K562 (cell line): ENCODE measurements around the gene GTF2IRD2. TPM values are rescaled to one million over a fixed set of nuclear protein-coding genes. Genes with fewer than 3 reads are reported as not detected.
"Not testable (repeated sequence)": the region's sequence is repeated elsewhere in the genome, so short reads cannot be mapped to it uniquely, and the experiment has no call there.

Experiments used
- ATAC-seq: fragments of 200-7000 bp; cut with Tn5 transposase; 3 replicates; pipeline ENCODE4 v1.9.1; 2020; ENCODE audit warnings: moderate library complexity
- BruUV-seq: library from RNA; stranded (reverse); fragments of 400-500 nt; replicated peaks from 2 replicates; lab custom pipeline; 2021; lab: Mats Ljungman, UMichigan
- CTCF ChIA-PET: fragments of 300-600 bp; formaldehyde crosslinking; extraction: SDS; loops from one replicate; lab custom pipeline; 2021; ENCODE audit warnings: low intra/inter-chr PET ratio; lab: Yijun Ruan, JAX
- POLR2A ChIA-PET: fragments of 300-600, 350-650 bp; sonication (Branson Sonifier 250); formaldehyde crosslinking; extraction: SDS; loops from one replicate; lab custom pipeline; 2021; ENCODE audit warnings: antibody characterized with exemption, inconsistent platforms; lab: Yijun Ruan, JAX
- DNase-seq, 4 experiments: peaks; one replicate each; pipeline versions ENCODE4 v3.0.0 to v3.0.0-alpha.2; 2011 to 2018; ENCODE audit warnings: low spot score in 3 of 4, mixed read lengths in 3 of 4; ENCODE audit errors: extremely low read depth in 1 of 4
- FAIRE-seq: peaks from 2 replicates; lab custom pipeline; 2011; peaks lifted over from hg19 to GRCh38; lab: Jason Lieb, UNC
- H2AFZ ChIP-seq: 2 replicates; pipeline ENCODE4 v1.6.0; 2011; ENCODE audit warnings: low read depth, low read length, control low read depth, inconsistent platforms
- H3K27ac ChIP-seq: fragments of 200-600 bp; 3 replicates; pipeline ENCODE4 v1.8.0; 2011; ENCODE audit warnings: low read depth, mild to moderate bottlenecking, control low read depth, inconsistent platforms, low read length, moderate library complexity, mixed read lengths; ENCODE audit errors: extremely low read depth
- H3K27me3 ChIP-seq, 2 experiments: fragments of 300-600 bp in 1 of 2; 2 replicates in 1 of 2; 3 replicates in 1 of 2; pipeline versions ENCODE4 v1.6.0 to v1.8.0; 2011; ENCODE audit warnings: inconsistent platforms in 2 of 2, low read length in 2 of 2, mild to moderate bottlenecking in 1 of 2, mixed read lengths in 1 of 2, moderate library complexity in 1 of 2; ENCODE audit not compliant: control insufficient read depth in 2 of 2, insufficient read depth in 2 of 2
- H3K36me3 ChIP-seq: fragments of 300-600 bp; 3 replicates; pipeline ENCODE4 v1.8.0; 2011; ENCODE audit warnings: mild to moderate bottlenecking, low read length, inconsistent platforms; ENCODE audit not compliant: control insufficient read depth, insufficient read depth
- H3K4me1 ChIP-seq, 2 experiments: fragments of 200-600 bp in 1 of 2; replicated peaks in 1 of 2; 2 replicates in 1 of 2; 3 replicates in 1 of 2; pipeline versions ENCODE4 v1.5.1 to v1.8.0; 2011; ENCODE audit warnings: inconsistent platforms in 2 of 2, low read length in 2 of 2, mild to moderate bottlenecking in 1 of 2, mixed read lengths in 1 of 2, moderate library complexity in 1 of 2; ENCODE audit not compliant: control insufficient read depth in 2 of 2, insufficient read depth in 2 of 2
- H3K4me2 ChIP-seq: 2 replicates; pipeline ENCODE4 v1.6.1; 2011; ENCODE audit warnings: low read length, control low read depth, inconsistent platforms, mixed read lengths; ENCODE audit not compliant: insufficient read depth
- H3K4me3 ChIP-seq: fragments of 200-600 bp; sonication (generic), shearing (Covaris generic); 2 replicates; pipeline ENCODE4 v1.5.1; 2016; ENCODE audit warnings: control low read depth, inconsistent platforms
- H3K79me2 ChIP-seq: fragments of 200-600 bp; 3 replicates; pipeline ENCODE4 v1.8.0; 2011; ENCODE audit warnings: low read length, inconsistent platforms; ENCODE audit not compliant: control insufficient read depth, insufficient read depth
- H3K9ac ChIP-seq, 2 experiments: 2 replicates each; pipeline versions ENCODE4 v1.6.0 to v1.6.1; 2011; ENCODE audit warnings: low read depth in 2 of 2, low read length in 2 of 2, control low read depth in 1 of 2, inconsistent platforms in 1 of 2, mild to moderate bottlenecking in 1 of 2, mixed read lengths in 1 of 2; ENCODE audit not compliant: insufficient read depth in 1 of 2
- H3K9me1 ChIP-seq: one replicate; pipeline ENCODE4 v1.6.0; 2011; ENCODE audit warnings: inconsistent platforms, mild to moderate bottlenecking, low read length, moderate library complexity; ENCODE audit not compliant: control insufficient read depth, insufficient read depth
- H3K9me3 ChIP-seq: replicated peaks from 2 replicates; pipeline ENCODE4 v1.5.1; 2011; ENCODE audit warnings: low read depth, low read length, inconsistent platforms; ENCODE audit not compliant: control insufficient read depth, insufficient read depth
- H4K20me1 ChIP-seq: replicated peaks from 2 replicates; pipeline ENCODE4 v1.6.1; 2011; ENCODE audit warnings: low read length, inconsistent platforms, mixed read lengths; ENCODE audit not compliant: control insufficient read depth, insufficient read depth
- ADNP ChIP-seq: fragments of 200-800 bp; sonication (Bioruptor generic); IDR thresholded peaks from 2 replicates; pipeline ENCODE4 v1.6.1; 2016; ENCODE audit warnings: missing genetic modification characterization, missing compliant biosample characterization
- ARID1B ChIP-seq: fragments of 450-650 bp; IDR thresholded peaks from 2 replicates; pipeline ENCODE4 v1.6.1; 2016; ENCODE audit warnings: antibody characterized with exemption, mild to moderate bottlenecking, inconsistent platforms
- ATF3 ChIP-seq, 2 experiments: fragments of 450-650 bp in 1 of 2; sonication (generic) in 1 of 2; formaldehyde crosslinking in 1 of 2; IDR thresholded peaks in 1 of 2; conservative IDR thresholded peaks in 1 of 2; 2 replicates each; pipeline versions ENCODE4 v1.6.1 to v1.8.1; 2016 to 2023; ENCODE audit warnings: mild to moderate bottlenecking in 2 of 2, moderate library complexity in 2 of 2, inconsistent platforms in 1 of 2, missing genetic modification reagents in 1 of 2
- CBFA2T2 ChIP-seq: fragments of 450-650 bp; conservative IDR thresholded peaks from 2 replicates; pipeline ENCODE4 v1.6.1; 2017; ENCODE audit warnings: mild to moderate bottlenecking
- CBFA2T3 ChIP-seq: fragments of 450-650 bp; IDR thresholded peaks from 2 replicates; pipeline ENCODE4 v1.6.1; 2017
- DPF2 ChIP-seq: fragments of 450-650 bp; IDR thresholded peaks from 2 replicates; pipeline ENCODE4 v1.6.1; 2016
- EGR1 ChIP-seq: fragments of 450-650 bp; conservative IDR thresholded peaks from 2 replicates; pipeline ENCODE4 v1.6.1; 2017; ENCODE audit warnings: mild to moderate bottlenecking
- FOSL1 ChIP-seq: fragments of 200-800 bp; sonication (Bioruptor generic); conservative IDR thresholded peaks from 2 replicates; pipeline ENCODE4 v1.6.1; 2016; ENCODE audit warnings: missing genetic modification characterization, missing compliant biosample characterization
- HDAC1 ChIP-seq, 2 experiments: fragments of 450-650 bp; IDR thresholded peaks; 2 replicates each; pipeline ENCODE4 v1.6.1; 2016 to 2017; ENCODE audit warnings: inconsistent platforms in 1 of 2, mild to moderate bottlenecking in 1 of 2, moderate library complexity in 1 of 2
- JUND ChIP-seq, 2 experiments: IDR thresholded peaks; 2 replicates in 1 of 2; 3 replicates in 1 of 2; pipeline ENCODE4 v1.6.1; 2011; ENCODE audit warnings: borderline replicate concordance in 2 of 2, low read depth in 2 of 2, low read length in 2 of 2, improper control_type of control experiment in 1 of 2, missing biosample characterization in 1 of 2, missing genetic modification characterization in 1 of 2, missing genetic modification reagents in 1 of 2
- KDM1A ChIP-seq, 2 experiments: fragments of 450-650 bp; IDR thresholded peaks; 2 replicates each; pipeline ENCODE4 v1.6.1; 2016; ENCODE audit warnings: mild to moderate bottlenecking in 2 of 2
- NCOR1 ChIP-seq: fragments of 450-650 bp; IDR thresholded peaks from 2 replicates; pipeline ENCODE4 v1.6.1; 2016; ENCODE audit warnings: mild to moderate bottlenecking, moderate library complexity
- SMARCA4 ChIP-seq: fragments of 450-650 bp; IDR thresholded peaks from 2 replicates; pipeline ENCODE4 v1.6.1; 2016
- SMARCE1 ChIP-seq: fragments of 450-650 bp; IDR thresholded peaks from 2 replicates; pipeline ENCODE4 v1.7.1; 2016; ENCODE audit warnings: mild to moderate bottlenecking
- SOX6 ChIP-seq: fragments of 450-650 bp; IDR thresholded peaks from 2 replicates; pipeline ENCODE4 v1.6.1; 2014; ENCODE audit warnings: mild to moderate bottlenecking
- TAL1 ChIP-seq: fragments of 450-650 bp; IDR thresholded peaks from 2 replicates; pipeline ENCODE4 v1.6.1; 2016; ENCODE audit warnings: mild to moderate bottlenecking
- TCF3 ChIP-seq: sonication (generic); formaldehyde crosslinking; IDR thresholded peaks from 2 replicates; pipeline ENCODE4 v1.4.0; 2020; ENCODE audit warnings: mild to moderate bottlenecking, missing genetic modification reagents
- TFAP4 ChIP-seq: sonication (generic); formaldehyde crosslinking; IDR thresholded peaks from 2 replicates; pipeline ENCODE4 v1.8.0; 2022; ENCODE audit warnings: missing genetic modification reagents, mild to moderate bottlenecking, moderate library complexity, borderline replicate concordance
- WGBS: fragments of 100-300 bp; shearing (Covaris generic); methylation state at CpG from one replicate; pipeline ENCODE4 v1.1.6; 2016; ENCODE audit warnings: low coverage, mixed read lengths; ENCODE audit not compliant: insufficient coverage; ENCODE audit errors: missing lambda C conversion rate; 5-methylcytosine and 5-hydroxymethylcytosine counted together
- in situ Hi-C: fragments of 300-500 bp; cut with MboI; formaldehyde crosslinking; loops from 4 replicates; pipeline ENCODE4 v1.15.0; 2018; ENCODE audit warnings: inconsistent platforms, mixed read lengths
- intact Hi-C: fragments of 100-400 bp; cut with micrococcal nuclease; formaldehyde crosslinking; loops from 2 replicates; pipeline ENCODE4 v1.14.2; 2022
- polyA plus RNA-seq, 8 experiments: library from polyadenylated mRNA; depleted of rRNA in 4 of 8; stranded (reverse) in 5 of 8; unstranded in 3 of 8; fragments of >200 nt; fragmentation: Nextera tagmentation in 2 of 8; fragmentation: Illumina TruSeq in 1 of 8; extraction: Ambion mirVana in 2 of 8; extraction: Trizol in 1 of 8; gene quantifications; 2 replicates each; pipeline versions ENCODE4 v1.2.1 to v1.2.3, GENCODE V29; 2011 to 2014; ENCODE audit warnings: inconsistent platforms in 1 of 8, missing spikeins in 1 of 8
- total RNA-seq, 7 experiments: library from RNA; depleted of rRNA in 6 of 7; stranded (reverse); fragments of >200 nt in 6 of 7; fragmentation: Illumina TruSeq in 2 of 7; extraction: Trizol in 2 of 7; gene quantifications; 2 replicates each; pipeline versions ENCODE4 v1.2.1 to v1.2.3, GENCODE V29; 2011 to 2021; ENCODE audit warnings: low replicate concordance in 1 of 7

The GTF2IRD2 gene
- total and polyA plus RNA-seq, 9 of the 15 experiments (the other 6 are each of a cell fraction or from before 2014, with no cell fraction given), result 1.9 to 9.7 (median 5.8) TPM

GRCh38 chr7:74798644-74799043 is 52.8 kb downstream of the GTF2IRD2 start:
- FAIRE-seq; intact Hi-C loops; H3K27me3 ChIP-seq; BruUV-seq; H3K27ac ChIP-seq; H2AFZ ChIP-seq; H3K9me1 ChIP-seq; H3K4me3 ChIP-seq; H3K4me1 ChIP-seq; H3K9ac ChIP-seq; POLR2A ChIA-PET; DNase-seq; H3K9me3 ChIP-seq; H4K20me1 ChIP-seq; in situ Hi-C loops; H3K36me3 ChIP-seq; CTCF ChIA-PET; H3K4me2 ChIP-seq; H3K79me2 ChIP-seq; TF ChIP-seq ATF3 (CRISPR knock-in tag; conservative IDR thresholded peaks at IDR 0.05); JUND (tag; IDR thresholded peaks at IDR 0.05; ENCODE audit: borderline replicate concordance, low read depth, low read length): not testable (repeated sequence)
- ATAC-seq, result peak; percentile 82
- 17% methylated on average over 1 of the region's 4 CpGs for WGBS
- 0 out of 2 replicates have a peak, but pooled peaks have one; percentile 48 for TF ChIP-seq FOSL1 (tag)
- TF ChIP-seq KDM1A (IDR thresholded peaks at IDR 0.05), result peak in 1 of 2 experiments; percentile 54; a peak in 1 of 4 replicates
- peak; percentile 61 for TF ChIP-seq ATF3 (IDR thresholded peaks at IDR 0.05)
- TF ChIP-seq ADNP, result peak; percentile 86
- TF ChIP-seq ARID1B, result peak; percentile 79
- TF ChIP-seq HDAC1 (IDR thresholded peaks at IDR 0.05), result 0 out of 4 replicates have a peak, but pooled peaks of 1 of the 2 experiments have one; percentile 19
- TF ChIP-seq SMARCE1, result peak; percentile 67
- peak; percentile 17; the same call in 1 of the 2 replicates for TF ChIP-seq TFAP4 (CRISPR knock-in tag)
- TF ChIP-seq TCF3 (CRISPR knock-in tag), result peak; percentile 55
- TF ChIP-seq NCOR1, result 0 out of 2 replicates have a peak, but pooled peaks have one; percentile 13
- peak; percentile 46; the same call in 1 of the 2 replicates for TF ChIP-seq SMARCA4
- TF ChIP-seq JUND (IDR thresholded peaks at IDR 0.05; ENCODE audit: borderline replicate concordance, low read depth, low read length), result peak; percentile 59
- peak; percentile 41; the same call in 1 of the 2 replicates for TF ChIP-seq TAL1
- TF ChIP-seq SOX6, result peak; percentile 17; the same call in 1 of the 2 replicates
- TF ChIP-seq CBFA2T3, result peak; percentile 62
- TF ChIP-seq EGR1, result peak; percentile 48
- TF ChIP-seq CBFA2T2, result peak; percentile 46
- peak; percentile 46; the same call in 1 of the 2 replicates for TF ChIP-seq DPF2
